Right atrium auricular region (tissue), 2 donors: ENCODE results near the gene TM2D1. TPM values are rescaled to one million over a fixed set of nuclear protein-coding genes. Genes with fewer than 3 reads are reported as not detected.
"Not testable (repeated sequence)": the region's sequence is repeated elsewhere in the genome, so short reads cannot be mapped to it uniquely, and the experiment has no call there.

Experiments used
- DNase-seq: peaks from one replicate; pipeline ENCODE4 v3.0.0-alpha.2; 2019; ENCODE audit warnings: low spot score
- H3K27ac ChIP-seq, 2 donors: fragments of 200-600 bp; sonication (generic); 1 replicate in 1 of 2; 2 replicates in 1 of 2; pipeline ENCODE4 v1.5.1; 2016 to 2019
- H3K27me3 ChIP-seq, 2 donors: fragments of 200-600 bp; sonication (generic); one replicate each; pipeline versions ENCODE4 v1.5.1 to v1.6.0; 2017 to 2019
- H3K36me3 ChIP-seq: fragments of 200-600 bp; sonication (generic); one replicate; pipeline ENCODE4 v1.5.1; 2016
- H3K4me1 ChIP-seq, 2 donors: fragments of 200-600 bp; sonication (generic); one replicate each; pipeline versions ENCODE4 v1.5.1 to v1.6.0; 2017 to 2019
- H3K4me3 ChIP-seq, 2 donors: fragments of 200-600 bp; sonication (generic); 1 replicate in 1 of 2; 2 replicates in 1 of 2; pipeline ENCODE4 v1.5.1; 2017 to 2019; ENCODE audit warnings: mild to moderate bottlenecking in 1 of 2, moderate library complexity in 1 of 2
- H3K9me3 ChIP-seq, 2 donors: fragments of 200-600 bp; sonication (generic); one replicate each; pipeline ENCODE4 v1.5.1; 2019
- total RNA-seq, 2 donors: library from RNA; depleted of rRNA; stranded (reverse); fragments of >200 nt; gene quantifications; one replicate each; pipeline ENCODE4 v1.1.0, GENCODE V29; 2016
- TF ChIP-seq, protein P1 (sequence below), 2 donors: fragments of 200-600 bp; sonication (generic); IDR thresholded peaks; one replicate each; pipeline ENCODE4 v1.5.1; 2019; ENCODE audit warnings: antibody characterized with exemption in 2 of 2

The TM2D1 gene
- total RNA-seq, 2 donors from 2014 or later, result 46.0 to 79.0 TPM

DNA sequence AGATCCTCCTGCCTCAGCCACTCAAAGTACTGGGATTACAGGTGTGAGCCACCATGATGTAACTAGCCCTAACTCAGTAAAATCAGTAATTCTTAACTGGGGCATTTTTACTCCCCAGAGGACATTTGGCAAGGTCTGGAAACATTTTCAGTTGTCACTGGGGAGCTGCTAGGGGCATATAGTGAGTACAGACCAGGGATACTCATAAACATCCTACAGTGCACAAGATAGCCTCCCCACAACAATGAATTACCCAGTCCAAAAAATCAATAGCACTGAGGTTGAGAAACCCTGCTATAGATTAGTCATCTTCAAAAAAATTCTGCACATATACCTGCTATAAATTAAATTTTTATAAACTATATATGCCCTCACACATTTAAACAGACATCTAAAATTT, 13.0 kb downstream of the TM2D1 start:
- Histone ChIP-seq H3K36me3 (peaks cover 17% of the 10 kb centered on the region), H3K27me3 (no peaks in the 10 kb centered on the region), H3K9me3 (no peaks in the 10 kb centered on the region), H3K4me3 (no peak overlapping the region), H3K27ac (no peak overlapping the region), H3K4me1 (no peaks in the 10 kb centered on the region)
- TF ChIP-seq, protein P1, sequence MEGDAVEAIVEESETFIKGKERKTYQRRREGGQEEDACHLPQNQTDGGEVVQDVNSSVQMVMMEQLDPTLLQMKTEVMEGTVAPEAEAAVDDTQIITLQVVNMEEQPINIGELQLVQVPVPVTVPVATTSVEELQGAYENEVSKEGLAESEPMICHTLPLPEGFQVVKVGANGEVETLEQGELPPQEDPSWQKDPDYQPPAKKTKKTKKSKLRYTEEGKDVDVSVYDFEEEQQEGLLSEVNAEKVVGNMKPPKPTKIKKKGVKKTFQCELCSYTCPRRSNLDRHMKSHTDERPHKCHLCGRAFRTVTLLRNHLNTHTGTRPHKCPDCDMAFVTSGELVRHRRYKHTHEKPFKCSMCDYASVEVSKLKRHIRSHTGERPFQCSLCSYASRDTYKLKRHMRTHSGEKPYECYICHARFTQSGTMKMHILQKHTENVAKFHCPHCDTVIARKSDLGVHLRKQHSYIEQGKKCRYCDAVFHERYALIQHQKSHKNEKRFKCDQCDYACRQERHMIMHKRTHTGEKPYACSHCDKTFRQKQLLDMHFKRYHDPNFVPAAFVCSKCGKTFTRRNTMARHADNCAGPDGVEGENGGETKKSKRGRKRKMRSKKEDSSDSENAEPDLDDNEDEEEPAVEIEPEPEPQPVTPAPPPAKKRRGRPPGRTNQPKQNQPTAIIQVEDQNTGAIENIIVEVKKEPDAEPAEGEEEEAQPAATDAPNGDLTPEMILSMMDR (IDR thresholded peaks at IDR 0.05), result no peak
- DNase-seq, result no peak

DNA sequence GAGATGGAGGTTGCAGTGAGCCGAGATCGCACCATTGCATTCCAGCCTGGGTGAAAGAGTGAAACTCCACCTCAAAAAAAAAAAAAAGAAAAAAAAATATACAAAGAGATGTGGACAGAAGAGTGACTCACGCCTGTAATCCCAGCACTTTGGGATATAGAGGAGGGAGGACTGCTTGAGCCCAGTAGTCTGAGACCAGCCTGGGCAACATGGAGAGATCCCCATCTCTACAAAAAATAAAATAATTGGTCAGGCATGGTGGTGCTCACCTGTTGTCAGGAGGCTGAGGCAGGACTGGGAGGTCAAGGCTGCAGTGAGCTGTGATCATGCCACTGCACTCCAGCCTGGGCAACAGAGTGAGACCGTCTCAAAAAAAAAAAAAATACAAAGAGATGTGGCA, 13.7 kb downstream of the TM2D1 start:
- not testable (repeated sequence) for H3K4me3 ChIP-seq, H3K27ac ChIP-seq, H3K4me1 ChIP-seq, H3K9me3 ChIP-seq, DNase-seq, H3K27me3 ChIP-seq
- peaks cover 18% of the 10 kb centered on the region for H3K36me3 ChIP-seq

DNA sequence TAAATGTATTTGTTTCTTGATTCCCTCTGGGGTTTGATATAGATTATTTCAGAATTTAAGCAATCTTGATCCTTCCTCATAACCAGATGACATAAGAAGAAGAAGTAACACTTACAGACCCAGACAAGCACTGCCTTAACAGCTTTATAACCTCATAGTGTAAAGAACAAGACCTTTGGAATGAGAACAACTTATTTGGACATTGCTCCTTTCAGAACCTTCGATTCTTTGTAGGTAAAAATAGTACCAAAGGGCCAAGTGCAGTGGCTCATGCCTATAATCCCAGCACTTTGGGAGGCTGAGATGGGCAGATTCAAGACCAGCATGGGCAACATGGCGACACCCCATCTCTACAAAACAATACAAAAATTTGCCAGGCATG, 15.0 kb downstream of the TM2D1 start:
- TF ChIP-seq, protein P1 (IDR thresholded peaks at IDR 0.05), result no peak
- no peaks in the 10 kb centered on the region for H3K9me3 ChIP-seq
- H3K36me3 ChIP-seq, result peaks cover 27% of the 10 kb centered on the region
- no peaks in the 10 kb centered on the region for H3K27me3 ChIP-seq
- H3K4me3 ChIP-seq, result no peak overlapping the region
- DNase-seq, result no peak
- no peaks in the 10 kb centered on the region for H3K4me1 ChIP-seq
- H3K27ac ChIP-seq, result no peak overlapping the region

DNA sequence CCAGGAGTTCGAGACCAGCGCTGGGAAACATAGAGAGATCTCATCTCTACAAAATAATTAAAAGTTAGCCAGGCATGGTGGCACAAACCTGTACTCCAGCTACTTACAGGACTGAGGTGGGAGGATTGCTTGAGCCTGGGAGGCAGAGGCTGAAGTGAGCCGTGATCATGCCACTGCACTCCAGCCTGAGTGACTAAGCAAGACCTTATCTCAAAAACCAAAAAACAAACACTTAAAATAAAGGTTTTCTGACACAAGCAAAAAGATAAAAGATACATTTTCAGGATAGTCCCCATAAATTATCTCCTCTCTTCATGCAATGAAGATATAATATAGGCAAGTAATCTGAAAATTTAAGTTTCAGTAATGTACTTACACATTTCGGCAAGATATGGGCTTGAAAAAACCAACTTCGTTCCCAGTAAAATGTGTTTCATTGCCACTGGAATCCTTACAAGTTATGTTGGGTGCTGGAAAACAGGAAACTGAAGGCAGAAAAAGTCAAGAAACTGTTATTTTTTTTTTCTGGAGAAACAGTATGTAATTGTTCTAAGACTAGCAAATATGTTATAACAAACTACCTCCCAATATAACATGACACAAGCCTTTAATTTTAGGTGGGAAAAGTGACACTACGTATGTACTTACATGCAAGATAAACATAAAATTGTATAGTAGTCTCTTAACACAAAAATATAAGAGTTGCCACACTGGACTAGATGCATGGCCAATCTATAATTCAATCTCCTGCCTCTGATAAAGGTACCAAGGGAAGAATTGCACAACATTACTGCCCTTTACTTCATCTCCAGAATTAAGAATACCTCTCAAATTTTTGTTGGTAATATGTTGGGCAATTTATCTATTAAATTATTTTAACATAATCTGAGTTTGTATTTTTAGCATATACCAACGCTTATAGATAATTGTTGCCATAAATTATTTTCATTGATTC, 15.7 kb downstream of the TM2D1 start:
- TF ChIP-seq, protein P1 (IDR thresholded peaks at IDR 0.05), result no peak
- no peak overlapping the region for H3K27ac ChIP-seq
- peaks cover 33% of the 10 kb centered on the region for H3K36me3 ChIP-seq
- no peaks in the 10 kb centered on the region for H3K4me1 ChIP-seq
- no peak for DNase-seq
- no peak overlapping the region for H3K4me3 ChIP-seq
- no peaks in the 10 kb centered on the region for H3K27me3 ChIP-seq
- no peaks in the 10 kb centered on the region for H3K9me3 ChIP-seq

DNA sequence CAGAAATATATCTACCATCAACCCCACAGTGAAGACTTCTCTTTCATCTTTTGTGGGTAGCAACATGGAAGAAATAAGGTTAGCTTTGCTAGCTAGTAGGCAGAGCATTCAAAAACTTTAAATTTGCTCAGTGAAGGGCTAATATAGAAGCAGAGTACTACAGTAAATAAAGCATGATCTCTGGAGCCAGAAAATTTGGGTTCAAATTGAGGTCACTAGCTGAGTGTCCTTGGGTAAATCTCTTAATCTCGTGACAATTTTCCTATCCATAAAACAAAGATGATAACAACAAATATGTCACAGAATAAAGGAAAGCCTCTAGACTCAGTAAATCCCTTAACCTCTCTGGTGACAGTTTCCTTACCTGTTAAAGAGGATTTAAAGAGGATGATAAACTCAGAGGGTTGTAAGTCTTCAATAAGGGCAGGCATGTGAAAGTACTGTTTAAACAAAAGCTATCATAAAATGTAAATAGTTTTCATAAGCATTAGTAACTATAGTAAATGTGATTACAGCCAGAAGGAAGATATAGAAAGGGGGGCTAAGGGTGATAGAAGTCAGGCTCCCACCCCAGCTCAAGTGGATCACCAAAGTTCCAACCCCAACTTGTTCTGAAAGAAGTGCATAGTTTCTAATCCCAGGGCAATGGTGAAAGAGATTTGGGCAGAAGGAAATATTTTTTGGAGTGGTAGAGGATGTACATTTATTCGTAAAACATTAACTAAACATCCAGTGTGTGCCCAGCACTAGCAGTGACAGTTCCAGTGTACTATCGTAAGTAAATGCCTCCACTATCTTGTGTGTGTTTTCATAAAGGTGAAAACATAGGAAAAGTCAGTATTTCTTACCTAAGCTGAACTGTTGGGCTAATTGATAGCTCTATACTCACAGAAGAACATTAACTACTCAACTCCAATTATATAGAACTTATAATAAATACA, 24.8 kb downstream of the TM2D1 start:
- H3K27ac ChIP-seq, result no peak overlapping the region
- H3K4me1 ChIP-seq, result no peaks in the 10 kb centered on the region
- DNase-seq, result no peak
- TF ChIP-seq, protein P1 (IDR thresholded peaks at IDR 0.05), result no peak
- peaks cover 44% of the 10 kb centered on the region for H3K36me3 ChIP-seq
- no peak overlapping the region for H3K4me3 ChIP-seq
- no peaks in the 10 kb centered on the region for H3K27me3 ChIP-seq
- no peaks in the 10 kb centered on the region for H3K9me3 ChIP-seq
